Cardiac septum (tissue), 1 donor: ENCODE measurements around the gene RIGI. TPM values are rescaled to one million over a fixed set of nuclear protein-coding genes. Genes with fewer than 3 reads are reported as not detected.
"Not testable (repeated sequence)": the region's sequence is repeated elsewhere in the genome, so short reads cannot be mapped to it uniquely, and the experiment has no call there.

Source experiments
- DNase-seq: peaks from one replicate; pipeline ENCODE4 v3.0.0-alpha.2; 2020; ENCODE audit warnings: low spot score
- intact Hi-C: fragments of 100-400 bp; cut with DNase I; formaldehyde crosslinking; loops from one replicate; pipeline ENCODE4 v1.14.0; 2022
- total RNA-seq: library from RNA; stranded (reverse); fragmentation: NEBNext Ultra II Directional; extraction: Animal tissue kit (Norgen Biotek cat#: 25700); gene quantifications from one replicate; pipeline ENCODE4 v1.2.1, GENCODE V29; 2021
- donor health status: DM: no; HTN: no; CAD: no.

RIGI gene
- total RNA-seq, 1 donor from 2014 or later, result 2.8 TPM

- intact Hi-C loops, result no loop called here
- no peak for DNase-seq
Observed at GRCh38 chr9:32545884-32546283, 19.9 kb upstream of the RIGI start.

DNA sequence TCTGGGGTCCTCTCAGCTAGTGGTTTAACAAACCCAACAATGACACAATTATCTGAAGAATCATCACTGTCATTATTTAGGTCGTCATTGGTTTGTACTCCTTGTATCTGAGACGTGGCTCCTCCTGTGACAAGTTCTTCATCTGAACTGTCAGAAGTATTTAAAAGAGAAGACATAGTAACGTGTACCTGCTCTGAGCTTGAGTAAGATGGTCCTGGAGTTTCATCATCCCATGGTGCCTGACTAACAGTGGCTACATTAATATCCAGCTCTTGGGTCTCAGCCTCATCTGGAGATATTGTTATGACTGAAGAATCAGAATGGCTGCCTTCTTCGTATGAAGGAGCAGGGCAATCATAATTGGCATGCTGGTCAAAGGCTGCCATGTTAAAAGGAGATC is 17.1 kb upstream of the RIGI start:
- no peak for DNase-seq
- intact Hi-C loops, result no loop called here

DNA sequence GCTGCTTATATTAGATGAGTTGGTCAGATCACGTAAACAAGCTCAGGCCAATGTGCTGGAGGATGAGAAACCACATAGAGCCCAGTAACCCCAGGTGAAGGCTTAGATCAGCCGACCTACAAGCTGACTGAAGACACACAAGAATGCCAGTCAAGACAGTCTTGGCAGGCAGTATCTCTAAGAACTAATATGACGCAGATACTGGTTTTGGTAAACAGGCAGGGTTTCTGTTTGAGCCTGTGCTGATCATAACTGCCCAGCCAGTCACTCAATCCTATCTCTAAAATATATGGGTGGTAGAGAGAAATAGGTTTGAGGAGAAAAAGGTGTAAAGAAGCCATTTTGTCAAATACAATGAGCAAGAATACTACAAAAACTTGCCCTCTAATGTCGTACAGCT is 7.8 kb upstream of the RIGI start:
- no peak for DNase-seq
- intact Hi-C loops, result loop anchor here (10.0 kb wide), 1 partner anchor 59 kb away; no protein-coding TSS in a partner anchor

DNA sequence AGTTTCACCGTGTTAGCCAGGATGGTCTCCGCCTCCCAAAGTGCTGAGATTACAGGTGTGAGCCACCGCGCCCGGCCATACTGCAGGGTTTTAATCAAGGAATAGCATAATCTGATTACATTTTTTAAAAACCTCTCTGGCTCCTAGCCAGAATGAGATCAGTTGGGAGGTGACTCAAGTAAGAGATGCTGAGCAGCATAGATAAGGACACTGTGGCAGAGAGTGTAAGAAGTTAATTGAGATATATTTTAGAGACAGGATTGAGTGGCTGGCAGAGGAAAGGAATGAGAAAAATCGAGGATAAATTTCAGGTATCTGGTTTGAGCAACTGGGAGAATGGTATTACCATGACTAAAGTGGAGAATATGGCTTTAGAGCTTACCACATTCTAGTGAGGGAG is 7.3 kb upstream of the RIGI start:
- DNase-seq, result no peak
- intact Hi-C loops, result loop anchor here (10.0 kb wide), 1 partner anchor 59 kb away; no protein-coding TSS in a partner anchor

- intact Hi-C loops, result loop anchor here (2.0 to 5.0 kb wide), 2 partner anchors 24 to 144 kb away; partner anchors contain the start of gene ACO1
- no peak for DNase-seq
Observed at GRCh38 chr9:32526707-32527048, 682 bp upstream of the RIGI start.

DNA sequence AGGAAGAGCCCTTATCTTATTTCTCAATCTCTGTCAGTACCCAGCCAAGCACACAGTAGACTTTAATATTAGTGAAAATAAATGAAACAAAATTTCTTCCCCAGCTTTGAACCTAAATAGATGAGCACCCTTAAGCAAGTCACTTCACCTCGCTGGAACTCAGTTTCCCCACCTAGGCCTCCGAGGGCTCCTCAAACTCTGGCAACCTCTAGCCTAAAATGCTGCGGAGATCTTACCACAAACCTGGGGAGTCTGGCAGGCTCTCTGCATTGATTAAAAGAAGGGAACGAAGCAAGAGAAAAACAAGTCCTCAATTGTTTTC is 326 bp downstream of the RIGI start:
- no peak for DNase-seq
- intact Hi-C loops, result loop anchor here (2.0 to 5.0 kb wide), 3 partner anchors 25 to 143 kb away; partner anchors contain the start of gene ACO1

DNA sequence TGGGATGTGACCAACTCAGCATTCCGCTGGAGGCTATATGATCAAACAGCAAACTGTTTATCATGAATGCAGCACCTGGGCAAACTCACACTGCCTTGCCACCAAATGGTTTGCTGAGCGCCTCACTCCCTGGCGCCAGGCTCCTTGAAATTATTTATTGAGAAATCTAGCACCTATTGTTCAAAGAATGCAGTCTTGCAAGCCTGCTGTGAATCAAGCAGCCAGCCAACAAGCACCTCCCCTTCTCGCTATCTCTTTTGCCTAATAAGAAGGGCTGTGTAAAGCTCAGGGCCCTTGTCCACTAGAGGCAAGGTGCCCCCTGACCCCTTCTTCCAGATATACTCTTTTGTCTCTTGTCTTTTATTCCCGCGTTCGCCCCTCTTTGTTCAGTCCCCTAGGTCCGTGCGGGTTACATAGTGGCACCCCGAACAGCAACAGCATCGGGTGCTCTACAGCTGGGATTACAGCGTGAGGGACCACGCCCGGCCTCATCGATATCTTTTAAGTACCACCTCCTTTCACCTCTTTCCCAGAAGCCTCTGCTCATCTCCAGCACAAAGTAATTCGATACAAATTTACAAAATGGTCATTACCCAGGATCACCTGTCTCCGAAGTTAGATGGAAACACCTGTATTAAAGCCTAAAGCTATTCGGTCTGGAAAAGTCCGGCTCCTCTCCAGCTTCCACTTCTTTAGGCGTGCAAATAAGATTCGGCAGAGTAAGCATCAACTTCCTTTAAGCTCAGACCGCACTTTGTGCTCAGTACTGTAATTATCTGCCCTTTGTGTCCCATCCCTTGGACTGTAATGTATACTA is 896 bp downstream of the RIGI start:
- intact Hi-C loops, result loop anchor here (2.0 to 5.0 kb wide), 2 partner anchors 50 to 143 kb away; partner anchors contain the start of gene ACO1

DNA sequence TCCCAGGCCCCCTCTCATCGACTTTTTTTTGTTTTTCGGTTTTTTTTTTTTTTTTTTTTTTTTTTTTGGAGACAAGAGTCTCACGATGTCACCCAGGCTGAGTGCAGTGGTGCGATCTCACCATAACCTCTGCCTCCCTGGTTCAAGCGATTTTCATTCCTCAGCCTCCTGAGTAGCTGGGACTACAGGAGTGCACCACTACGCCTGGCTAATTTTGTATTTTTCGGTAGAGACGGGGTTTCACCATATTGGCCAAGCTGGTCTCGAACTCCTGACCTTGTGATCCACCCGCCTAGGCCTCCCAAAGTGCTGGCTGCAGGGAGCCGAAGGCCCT is 1.5 kb downstream of the RIGI start:
- not testable (repeated sequence) for DNase-seq

More for the DNA sequence above, 896 bp downstream of the RIGI start:
- DNase-seq, result no peak

GRCh38 chr9:32523910-32524309 is 2.1 kb downstream of the RIGI start:
- no peak for DNase-seq
- intact Hi-C loops, result loop anchor here (2.0 kb wide), 1 partner anchor 51 kb away; no protein-coding TSS in a partner anchor

More for the DNA sequence above, 1.5 kb downstream of the RIGI start:
- intact Hi-C loops, result loop anchor here (2.0 kb wide), 1 partner anchor 50 kb away; no protein-coding TSS in a partner anchor

DNA sequence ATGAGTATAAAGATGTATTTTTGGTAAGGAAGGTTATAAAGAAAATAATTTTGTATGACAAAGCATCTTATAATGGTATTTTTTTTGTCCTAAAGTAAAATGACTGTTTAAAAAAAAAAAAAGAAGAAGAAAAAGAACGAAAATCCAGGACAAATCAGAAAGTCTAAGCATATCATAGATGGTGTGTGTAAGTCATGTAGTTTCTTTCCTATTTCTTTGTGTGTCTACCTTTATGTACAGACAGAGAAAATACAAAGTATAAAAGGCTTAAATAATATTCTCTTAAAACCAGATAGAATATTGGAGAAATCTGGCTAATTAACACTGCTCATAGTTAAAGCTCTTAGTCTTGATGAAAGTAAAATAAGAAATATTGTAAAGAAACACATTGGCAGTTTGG is 7.7 kb downstream of the RIGI start:
- intact Hi-C loops, result no loop called here
- DNase-seq, result no peak

DNA sequence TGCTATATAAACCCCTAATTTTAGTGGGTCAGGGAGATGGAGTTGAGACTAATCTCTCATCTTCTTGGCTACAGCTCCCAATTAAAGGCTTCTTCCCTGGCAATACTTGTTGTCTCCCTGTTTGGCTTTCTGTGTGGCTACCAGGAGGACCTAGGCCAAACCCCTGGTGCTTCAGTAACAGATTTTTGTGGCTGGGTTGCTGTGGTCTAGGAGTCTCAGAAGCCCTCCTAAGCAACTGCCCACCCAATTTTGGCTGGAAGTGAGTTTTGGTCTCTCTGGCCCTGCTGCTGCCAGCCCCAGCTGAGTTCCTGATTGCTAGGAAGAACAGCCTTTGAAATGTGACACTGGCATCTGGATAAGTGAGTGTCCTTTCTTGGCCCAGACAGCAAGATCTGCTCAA is 9.8 kb downstream of the RIGI start:
- no peak for DNase-seq
- intact Hi-C loops, result no loop called here

DNA sequence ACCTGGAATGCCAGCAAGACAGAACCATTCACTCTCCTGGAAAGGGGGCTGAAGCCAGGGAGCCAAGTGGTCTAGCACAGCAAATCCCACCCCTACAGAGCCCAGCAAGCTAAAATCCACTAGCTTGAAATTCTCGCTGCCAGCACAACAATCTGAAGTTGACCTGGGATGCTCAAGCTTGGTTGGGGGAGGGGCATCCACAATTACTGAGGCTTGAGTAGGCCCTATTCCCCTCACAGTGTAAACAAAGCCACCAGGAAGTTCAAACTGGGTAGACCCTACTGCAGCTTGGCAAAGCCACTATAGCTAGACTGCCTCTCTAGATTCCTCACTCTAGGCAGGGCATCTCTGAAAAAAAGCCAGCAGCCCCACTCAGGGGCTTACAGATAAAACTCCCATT is 17.3 kb downstream of the RIGI start:
- DNase-seq, result no peak
- intact Hi-C loops, result no loop called here

GRCh38 chr9:32503008-32503407 is 23.0 kb downstream of the RIGI start:
- no peak for DNase-seq
- intact Hi-C loops, result no loop called here

GRCh38 chr9:32502464-32502863 is 23.5 kb downstream of the RIGI start:
- no peak for DNase-seq
- intact Hi-C loops, result no loop called here

- DNase-seq, result no peak
- intact Hi-C loops, result no loop called here
Observed at GRCh38 chr9:32501868-32502267, 24.1 kb downstream of the RIGI start.

- no peak for DNase-seq
- intact Hi-C loops, result no loop called here
Observed at GRCh38 chr9:32500768-32501167, 25.2 kb downstream of the RIGI start.

DNA sequence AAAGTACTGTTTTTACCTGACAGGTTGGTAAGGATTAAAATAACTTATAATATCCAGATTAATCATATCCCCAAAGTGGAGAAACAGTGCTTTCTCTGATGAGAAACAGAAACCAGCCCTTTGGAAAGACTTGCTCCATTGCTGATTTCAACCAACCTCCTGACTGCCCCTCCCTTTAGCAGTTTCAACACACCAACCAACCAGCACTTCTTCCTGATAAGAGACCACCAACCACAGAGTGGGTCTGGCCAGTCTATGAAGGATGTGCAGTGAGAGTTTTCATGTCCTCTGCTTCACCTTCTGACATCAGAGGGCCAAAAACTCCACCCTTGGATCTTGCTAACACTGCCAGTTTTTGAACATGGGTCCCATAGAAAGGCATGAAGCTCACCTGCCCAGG is 28.1 kb downstream of the RIGI start:
- intact Hi-C loops, result loop anchor here (10.0 kb wide), 1 partner anchor 93 kb away; no protein-coding TSS in a partner anchor

DNA sequence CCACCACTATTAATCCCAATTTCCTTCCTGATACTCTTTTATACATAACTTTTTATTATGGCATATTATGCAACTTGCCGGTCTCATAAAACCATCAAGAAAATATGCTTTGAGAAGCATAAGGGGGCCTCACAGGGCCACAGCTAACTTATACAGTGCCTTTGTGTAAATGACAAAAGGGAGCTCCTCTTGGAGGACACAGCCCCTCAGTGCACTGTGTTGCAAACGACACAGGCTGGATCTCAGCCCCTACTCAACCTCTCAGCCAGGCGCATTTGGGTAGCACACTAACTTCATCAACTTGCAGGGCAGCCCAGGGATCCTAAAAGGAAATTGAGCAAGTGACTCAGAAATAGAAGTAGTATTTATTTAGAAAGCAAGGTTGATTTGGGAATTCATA is 35.4 kb downstream of the RIGI start:
- intact Hi-C loops, result loop anchor here (10.0 kb wide), 1 partner anchor 86 kb away; no protein-coding TSS in a partner anchor
- no peak for DNase-seq

More for the DNA sequence above, 28.1 kb downstream of the RIGI start:
- no peak for DNase-seq

DNA sequence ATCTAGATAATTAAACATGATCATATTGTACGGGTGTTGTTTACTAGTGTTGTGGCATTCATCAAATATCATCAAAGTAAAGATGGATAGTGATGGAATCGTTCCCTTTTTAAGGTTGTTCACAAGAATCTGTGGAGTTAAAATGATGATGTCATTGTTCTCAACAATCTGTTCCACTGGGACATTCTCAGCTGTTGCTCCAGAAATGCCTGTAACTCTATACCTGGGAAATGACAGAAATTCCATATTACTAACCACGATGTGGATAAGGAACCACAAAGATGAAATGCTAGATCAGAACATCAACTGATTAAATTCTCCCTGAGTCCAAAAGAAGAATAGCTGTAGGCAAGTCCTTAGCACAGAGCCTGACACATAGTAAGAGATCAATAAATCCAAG is 38.0 kb downstream of the RIGI start:
- no peak for DNase-seq
- intact Hi-C loops, result no loop called here

GRCh38 chr9:32486839-32487562 is 39.0 kb downstream of the RIGI start:
- intact Hi-C loops, result no loop called here
- DNase-seq, result no peak

- intact Hi-C loops, result no loop called here
- DNase-seq, result no peak
Observed at GRCh38 chr9:32483343-32483742, 42.7 kb downstream of the RIGI start.
